ENCODE results near the gene FTSJ3. TPM values are rescaled to one million over a fixed set of nuclear protein-coding genes. Genes with fewer than 3 reads are reported as not detected.
"Not testable (repeated sequence)": the region's sequence is repeated elsewhere in the genome, so short reads cannot be mapped to it uniquely, and the experiment has no call there.

Gene FTSJ3
- total RNA-seq (ENCODE audit: unreplicated experiment), result 48.6 TPM
- long read RNA-seq, transcript FTSJ3-201 (21 exons, 3,559 nt), result major isoform, 12 of 32 reads
- long read RNA-seq, partial matches to known transcripts, result 18 of 32 reads
- long read RNA-seq, other reads (novel, unspliced or antisense), result 2 of 32 reads

- peaks cover 38% of the 10 kb centered on the region for H3K27me3 Mint-ChIP-seq (ENCODE audit: unreplicated experiment)
- H3K9me3 Mint-ChIP-seq (ENCODE audit: unreplicated experiment), result no peaks in the 10 kb centered on the region
- DNase-seq (ENCODE audit: low spot score), result peak; percentile 85
- peak within 1 kb of the TSS; percentile 100 for H3K4me3 Mint-ChIP-seq (ENCODE audit: unreplicated experiment)
- peak within 1 kb of the TSS; percentile 100 for H3K27ac Mint-ChIP-seq (ENCODE audit: unreplicated experiment)
- TF ChIP-seq, protein P1, sequence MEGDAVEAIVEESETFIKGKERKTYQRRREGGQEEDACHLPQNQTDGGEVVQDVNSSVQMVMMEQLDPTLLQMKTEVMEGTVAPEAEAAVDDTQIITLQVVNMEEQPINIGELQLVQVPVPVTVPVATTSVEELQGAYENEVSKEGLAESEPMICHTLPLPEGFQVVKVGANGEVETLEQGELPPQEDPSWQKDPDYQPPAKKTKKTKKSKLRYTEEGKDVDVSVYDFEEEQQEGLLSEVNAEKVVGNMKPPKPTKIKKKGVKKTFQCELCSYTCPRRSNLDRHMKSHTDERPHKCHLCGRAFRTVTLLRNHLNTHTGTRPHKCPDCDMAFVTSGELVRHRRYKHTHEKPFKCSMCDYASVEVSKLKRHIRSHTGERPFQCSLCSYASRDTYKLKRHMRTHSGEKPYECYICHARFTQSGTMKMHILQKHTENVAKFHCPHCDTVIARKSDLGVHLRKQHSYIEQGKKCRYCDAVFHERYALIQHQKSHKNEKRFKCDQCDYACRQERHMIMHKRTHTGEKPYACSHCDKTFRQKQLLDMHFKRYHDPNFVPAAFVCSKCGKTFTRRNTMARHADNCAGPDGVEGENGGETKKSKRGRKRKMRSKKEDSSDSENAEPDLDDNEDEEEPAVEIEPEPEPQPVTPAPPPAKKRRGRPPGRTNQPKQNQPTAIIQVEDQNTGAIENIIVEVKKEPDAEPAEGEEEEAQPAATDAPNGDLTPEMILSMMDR (IDR thresholded peaks at IDR 0.05; ENCODE audit: unreplicated experiment), result peak; percentile 15
- H3K36me3 Mint-ChIP-seq (ENCODE audit: low read depth, unreplicated experiment), result peaks cover 79% of the 10 kb centered on the region
- peaks cover 48% of the 10 kb centered on the region for H3K4me1 Mint-ChIP-seq (ENCODE audit: unreplicated experiment)
Measured at GRCh38 chr17:63827002-63827800, at the start of gene FTSJ3, which contains the start of gene PSMC5. TSS of gene FTSJ3 (minus strand) at chr17:63827663. CDS start at chr17:63826902, 761 bp downstream. TSS of gene PSMC5 (plus strand) at chr17:63827431. CDS start at chr17:63827491, 60 bp downstream.

DNA sequence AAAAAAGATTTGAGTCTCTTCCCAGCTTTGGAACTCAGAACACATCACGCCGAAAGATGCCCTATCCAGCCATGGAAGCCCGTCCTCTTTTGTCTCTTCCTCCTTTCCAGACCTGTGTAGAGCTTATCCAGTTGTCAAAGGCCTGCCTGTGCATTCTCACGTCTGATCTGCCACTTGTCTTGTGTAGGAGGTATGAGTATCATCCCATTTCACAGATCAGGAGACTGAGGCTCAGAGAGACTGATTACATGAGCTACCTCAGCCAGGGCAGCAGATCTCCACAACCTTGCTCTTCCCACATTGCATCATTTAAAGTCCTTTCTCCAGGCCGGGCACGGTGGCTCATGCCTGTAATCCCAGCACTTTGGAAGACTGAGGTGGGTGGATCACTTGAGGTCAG lies 47.2 kb upstream of the FTSJ3 start:
- not testable (repeated sequence) for H3K27me3 Mint-ChIP-seq (ENCODE audit: unreplicated experiment); DNase-seq (ENCODE audit: low spot score); H3K9me3 Mint-ChIP-seq (ENCODE audit: unreplicated experiment); H3K27ac Mint-ChIP-seq (ENCODE audit: unreplicated experiment); H3K4me1 Mint-ChIP-seq (ENCODE audit: unreplicated experiment); H3K36me3 Mint-ChIP-seq (ENCODE audit: low read depth, unreplicated experiment)
- peak overlapping the region; percentile 11 for H3K4me3 Mint-ChIP-seq (ENCODE audit: unreplicated experiment)

DNA sequence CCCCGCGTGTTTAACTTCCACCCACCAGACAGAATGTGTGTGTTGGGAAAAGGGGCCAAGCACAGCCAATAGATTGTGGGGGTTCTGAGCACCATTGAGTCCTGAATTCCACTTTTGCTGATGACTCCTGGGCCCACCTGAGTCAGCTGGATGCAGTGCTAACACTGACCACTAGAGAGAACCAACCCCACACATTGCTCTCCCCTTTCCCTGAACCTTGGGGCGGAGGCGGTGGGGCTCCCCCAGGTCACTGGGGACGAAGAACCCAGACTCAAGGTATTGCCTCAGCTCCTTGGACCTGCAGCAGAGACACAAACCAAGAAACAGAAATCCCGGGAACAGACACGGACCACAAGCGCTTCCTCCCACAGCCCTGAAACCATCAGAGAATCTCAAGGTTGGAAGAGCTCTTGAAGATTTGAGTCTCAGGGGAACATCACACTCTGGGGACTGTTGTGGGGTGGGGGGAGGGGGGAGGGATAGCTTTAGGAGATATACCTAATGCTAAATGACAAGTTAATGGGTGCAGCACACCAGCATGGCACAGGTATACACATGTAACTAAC lies 46.7 kb upstream of the FTSJ3 start:
- not testable (repeated sequence) for H3K27ac Mint-ChIP-seq (ENCODE audit: unreplicated experiment); DNase-seq (ENCODE audit: low spot score); H3K4me3 Mint-ChIP-seq (ENCODE audit: unreplicated experiment); H3K27me3 Mint-ChIP-seq (ENCODE audit: unreplicated experiment); H3K9me3 Mint-ChIP-seq (ENCODE audit: unreplicated experiment); H3K36me3 Mint-ChIP-seq (ENCODE audit: low read depth, unreplicated experiment); H3K4me1 Mint-ChIP-seq (ENCODE audit: unreplicated experiment)

GRCh38 chr17:63873577-63873976 lies 46.1 kb upstream of the FTSJ3 start, which contains the start of gene CSH2:
TSS of gene CSH2 (minus strand) at chr17:63873677. CDS start at chr17:63873614, 63 bp downstream.
- not testable (repeated sequence) for H3K4me1 Mint-ChIP-seq (ENCODE audit: unreplicated experiment); H3K27me3 Mint-ChIP-seq (ENCODE audit: unreplicated experiment); DNase-seq (ENCODE audit: low spot score); H3K27ac Mint-ChIP-seq (ENCODE audit: unreplicated experiment); H3K36me3 Mint-ChIP-seq (ENCODE audit: low read depth, unreplicated experiment); H3K9me3 Mint-ChIP-seq (ENCODE audit: unreplicated experiment); H3K4me3 Mint-ChIP-seq (ENCODE audit: unreplicated experiment)

DNA sequence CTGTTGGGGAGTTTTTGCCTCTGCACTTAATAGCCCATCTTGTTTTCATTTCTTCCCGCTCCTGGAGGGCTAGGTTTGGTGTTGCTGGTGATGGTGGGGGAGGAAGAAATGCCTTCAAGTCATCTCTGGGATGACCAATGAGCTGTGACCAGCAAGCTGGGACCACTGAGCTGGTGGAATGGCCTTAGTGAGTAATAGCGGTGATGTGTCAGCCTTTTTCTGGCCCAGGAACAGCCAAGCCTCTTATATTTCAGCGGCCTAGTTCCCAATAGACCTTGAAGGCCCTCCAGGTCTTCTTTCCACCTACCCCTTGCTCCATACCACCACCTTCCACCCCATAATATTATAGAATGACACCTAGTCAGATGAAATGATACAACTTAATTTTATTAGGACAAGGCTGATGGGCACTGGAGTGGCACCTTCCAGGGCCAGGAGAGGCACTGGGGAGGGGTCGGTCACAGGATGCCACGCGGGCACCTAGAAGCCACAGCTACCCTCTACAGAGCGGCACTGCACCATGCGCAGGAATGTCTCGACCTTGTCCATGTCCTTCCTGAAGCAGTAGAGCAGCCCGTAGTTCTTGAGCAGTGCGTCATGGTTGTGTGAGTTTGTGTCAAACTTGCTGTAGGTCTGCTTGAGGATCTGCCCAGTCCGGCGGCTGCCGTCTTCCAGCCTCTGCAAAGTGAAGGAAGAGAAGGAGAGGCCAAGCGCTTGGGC lies 44.3 kb upstream of the FTSJ3 start:
- H3K27ac Mint-ChIP-seq (ENCODE audit: unreplicated experiment); H3K27me3 Mint-ChIP-seq (ENCODE audit: unreplicated experiment); H3K9me3 Mint-ChIP-seq (ENCODE audit: unreplicated experiment); H3K4me1 Mint-ChIP-seq (ENCODE audit: unreplicated experiment); H3K4me3 Mint-ChIP-seq (ENCODE audit: unreplicated experiment); H3K36me3 Mint-ChIP-seq (ENCODE audit: low read depth, unreplicated experiment); DNase-seq (ENCODE audit: low spot score): not testable (repeated sequence)

DNA sequence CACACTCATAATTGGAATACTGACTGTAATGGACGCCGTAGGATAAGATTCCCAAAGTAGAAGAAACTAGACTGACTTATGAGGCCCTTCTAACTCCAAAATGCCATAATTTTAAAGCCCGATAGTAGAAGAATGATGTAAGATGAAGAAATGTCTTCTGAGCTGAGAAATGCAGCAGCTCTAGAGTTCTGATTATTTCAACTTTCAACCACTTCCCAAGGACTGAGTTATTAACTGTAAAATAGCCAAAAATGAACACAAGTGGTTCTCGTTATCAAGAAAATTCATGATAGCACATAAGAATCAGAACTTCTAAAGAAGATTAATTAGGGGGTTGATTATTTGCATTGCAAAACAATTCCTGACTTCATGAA lies 42.8 kb upstream of the FTSJ3 start:
- not testable (repeated sequence) for H3K27ac Mint-ChIP-seq (ENCODE audit: unreplicated experiment); DNase-seq (ENCODE audit: low spot score); H3K4me3 Mint-ChIP-seq (ENCODE audit: unreplicated experiment); H3K9me3 Mint-ChIP-seq (ENCODE audit: unreplicated experiment); H3K4me1 Mint-ChIP-seq (ENCODE audit: unreplicated experiment); H3K27me3 Mint-ChIP-seq (ENCODE audit: unreplicated experiment); H3K36me3 Mint-ChIP-seq (ENCODE audit: low read depth, unreplicated experiment)

GRCh38 chr17:63869491-63870291 lies 42.2 kb upstream of the FTSJ3 start:
- not testable (repeated sequence) for H3K4me1 Mint-ChIP-seq (ENCODE audit: unreplicated experiment); H3K9me3 Mint-ChIP-seq (ENCODE audit: unreplicated experiment); H3K4me3 Mint-ChIP-seq (ENCODE audit: unreplicated experiment); DNase-seq (ENCODE audit: low spot score); H3K27me3 Mint-ChIP-seq (ENCODE audit: unreplicated experiment); H3K27ac Mint-ChIP-seq (ENCODE audit: unreplicated experiment); H3K36me3 Mint-ChIP-seq (ENCODE audit: low read depth, unreplicated experiment)

GRCh38 chr17:63866625-63867024 lies 39.2 kb upstream of the FTSJ3 start:
- H3K36me3 Mint-ChIP-seq (ENCODE audit: low read depth, unreplicated experiment); H3K27ac Mint-ChIP-seq (ENCODE audit: unreplicated experiment); H3K4me1 Mint-ChIP-seq (ENCODE audit: unreplicated experiment); DNase-seq (ENCODE audit: low spot score); H3K27me3 Mint-ChIP-seq (ENCODE audit: unreplicated experiment); H3K9me3 Mint-ChIP-seq (ENCODE audit: unreplicated experiment); H3K4me3 Mint-ChIP-seq (ENCODE audit: unreplicated experiment): not testable (repeated sequence)

Data from endothelial cell (in vitro differentiated cells).